GM18870 (cell line): ENCODE measurements around the gene ZNF280D.

ENCODE experiments used
- ATAC-seq: cut with Tn5 transposase; IDR thresholded peaks from one replicate; pipeline ENCODE4 v1.9.1; 2021; ENCODE audit warnings: moderate library complexity; ENCODE audit not compliant: unreplicated experiment

The ZNF280D gene

DNA sequence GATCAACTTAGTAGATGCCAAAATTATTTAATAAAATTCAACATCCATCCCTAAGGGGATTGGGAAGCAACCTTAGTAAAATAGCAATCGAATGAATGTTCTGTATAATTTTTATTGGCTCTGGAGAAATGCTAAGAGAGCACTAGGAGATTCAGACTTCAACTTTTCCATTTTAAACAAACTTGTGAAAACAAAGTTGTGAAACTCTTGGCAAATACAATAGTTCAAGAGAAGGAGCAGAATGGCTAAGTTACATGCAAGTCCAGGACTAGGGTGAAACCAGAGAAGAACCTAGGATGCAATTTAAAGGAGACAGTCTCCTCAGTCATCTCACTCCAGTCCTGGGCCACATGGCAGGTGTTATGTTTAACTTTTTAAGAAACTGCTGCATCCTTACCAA, 16.7 kb upstream of the ZNF280D start:
- ATAC-seq = no peak

DNA sequence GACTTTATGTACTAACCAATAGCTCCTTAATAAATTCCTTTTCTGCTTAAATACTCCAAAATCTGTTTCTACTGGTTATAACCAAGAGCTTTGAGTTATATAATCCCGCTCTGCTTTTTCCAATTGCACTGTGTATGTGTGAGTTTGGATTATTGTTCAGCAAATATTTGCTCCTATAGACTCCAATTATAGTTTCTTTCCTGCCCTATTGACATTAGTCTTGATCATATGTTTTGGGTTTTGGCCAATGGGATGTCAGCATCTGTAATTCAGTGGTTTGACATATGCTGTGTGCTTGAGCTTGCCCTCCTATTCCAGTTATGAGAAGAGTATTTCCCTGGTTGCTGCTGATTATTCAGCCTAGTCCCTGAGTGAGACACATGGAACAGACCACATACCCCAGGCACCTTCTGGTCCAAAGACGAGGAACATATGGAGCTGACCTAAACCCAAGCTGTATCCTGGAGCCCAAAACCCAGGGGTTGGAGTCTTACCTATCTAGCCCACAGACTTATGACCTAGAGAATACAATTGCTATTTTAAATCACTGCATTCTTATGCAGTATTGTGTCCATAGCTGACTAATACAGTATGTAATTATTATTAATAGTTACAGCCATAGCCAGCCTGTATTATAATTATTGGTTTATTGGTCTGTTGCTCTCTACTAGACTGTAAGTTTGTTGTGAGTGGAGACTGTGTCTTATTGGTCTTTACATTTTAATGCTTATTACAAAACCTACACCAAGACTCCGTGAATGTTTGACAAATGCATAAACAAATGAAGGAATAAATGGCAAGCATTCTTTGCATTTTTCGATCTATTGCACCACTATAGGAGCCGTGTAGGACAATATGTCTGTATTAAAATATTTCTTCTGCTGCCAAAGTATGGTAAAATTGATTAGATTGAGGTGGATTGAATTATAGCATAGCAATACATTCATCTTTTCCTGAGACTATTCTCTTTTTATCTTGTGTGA, 11.7 kb upstream of the ZNF280D start:
- ATAC-seq = no peak

DNA sequence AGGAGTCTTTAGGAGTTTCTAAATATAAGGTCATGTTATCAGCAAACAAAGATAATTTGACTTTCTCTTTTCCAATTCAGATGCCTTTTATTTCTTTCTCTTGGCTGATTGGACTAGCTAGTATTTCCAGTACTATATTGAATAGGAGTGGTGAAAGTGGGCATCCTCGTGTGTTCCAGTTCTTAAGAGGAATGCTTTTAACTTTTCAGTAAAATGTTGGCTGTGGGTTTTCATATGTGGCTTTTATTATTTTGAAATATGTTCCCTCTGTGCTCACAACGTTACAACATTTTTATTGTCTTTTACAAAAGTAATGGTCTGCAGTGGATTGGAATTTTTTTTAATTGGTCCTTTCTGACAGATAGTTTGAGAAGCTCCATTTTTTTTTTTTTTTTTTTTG, 8.2 kb upstream of the ZNF280D start:
- no peak for ATAC-seq

DNA sequence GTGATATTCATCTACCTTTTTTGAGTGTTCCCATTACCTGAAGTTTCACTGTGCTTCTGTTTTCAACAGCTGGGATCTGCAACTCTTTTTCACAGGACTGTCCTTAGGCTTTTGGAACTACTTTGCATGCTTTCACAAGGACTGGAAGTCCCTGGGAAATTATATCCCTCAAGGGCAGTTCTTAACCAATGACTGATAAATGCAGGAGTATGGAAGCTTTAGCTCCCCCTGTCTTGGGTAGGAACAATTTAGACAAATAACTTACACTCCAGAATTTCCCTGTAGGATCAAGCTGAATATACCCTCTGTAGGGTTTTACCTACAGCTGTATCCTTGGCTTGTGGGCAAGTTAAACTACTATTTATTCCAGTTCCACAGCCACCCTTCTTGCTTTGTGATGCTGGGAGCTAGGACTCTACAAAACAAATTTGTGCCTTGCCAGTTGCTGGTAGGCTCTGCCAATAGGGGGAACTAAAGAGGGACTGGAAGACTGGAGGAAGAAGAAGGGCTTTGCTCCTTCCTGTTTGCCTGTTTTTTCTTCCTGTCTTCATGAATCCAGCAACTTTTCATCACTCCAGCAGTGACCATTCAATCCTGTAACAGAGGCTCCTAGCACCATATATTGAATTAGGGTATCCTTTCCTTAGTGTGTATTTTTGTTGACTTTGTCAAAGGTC, 6.8 kb upstream of the ZNF280D start:
- ATAC-seq = no peak

DNA sequence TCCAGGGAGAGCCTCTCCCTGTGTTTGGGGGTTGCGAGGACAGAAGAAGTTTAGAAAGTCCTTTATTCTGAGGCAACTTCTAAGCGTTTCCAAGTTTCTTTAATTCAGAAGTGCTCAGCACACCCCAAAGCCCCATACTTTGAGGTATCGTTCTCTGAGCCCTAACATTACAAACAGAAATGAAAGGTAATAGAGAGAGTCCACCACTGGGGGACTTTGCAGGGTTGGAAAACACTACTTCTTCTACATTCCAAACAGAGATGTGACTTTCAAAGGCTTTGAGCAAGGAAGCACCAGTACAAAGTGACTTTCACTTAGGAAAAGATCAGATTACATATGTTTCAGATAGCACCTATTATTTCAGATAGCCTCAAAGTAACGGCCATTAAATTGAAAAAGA, 6.2 kb upstream of the ZNF280D start:
- no peak for ATAC-seq

DNA sequence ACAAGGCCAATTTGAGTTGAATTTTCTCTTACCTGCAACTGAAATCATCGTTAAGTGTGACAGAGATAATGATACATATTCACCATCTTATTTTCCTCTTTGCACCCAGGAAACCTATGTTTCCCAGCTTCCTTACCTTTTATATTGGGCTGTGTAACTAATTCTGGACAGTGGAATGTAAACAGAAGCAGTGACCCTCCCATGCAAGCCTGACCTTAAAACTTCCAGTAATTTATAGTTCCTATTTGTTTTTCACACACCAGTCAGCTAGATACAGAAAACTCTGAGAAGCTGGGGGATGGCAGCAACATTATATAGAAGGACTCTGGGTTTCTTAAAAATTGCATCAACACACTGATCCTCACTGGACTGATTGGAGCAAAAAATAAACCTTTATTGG, 4.5 kb upstream of the ZNF280D start:
- no peak for ATAC-seq

DNA sequence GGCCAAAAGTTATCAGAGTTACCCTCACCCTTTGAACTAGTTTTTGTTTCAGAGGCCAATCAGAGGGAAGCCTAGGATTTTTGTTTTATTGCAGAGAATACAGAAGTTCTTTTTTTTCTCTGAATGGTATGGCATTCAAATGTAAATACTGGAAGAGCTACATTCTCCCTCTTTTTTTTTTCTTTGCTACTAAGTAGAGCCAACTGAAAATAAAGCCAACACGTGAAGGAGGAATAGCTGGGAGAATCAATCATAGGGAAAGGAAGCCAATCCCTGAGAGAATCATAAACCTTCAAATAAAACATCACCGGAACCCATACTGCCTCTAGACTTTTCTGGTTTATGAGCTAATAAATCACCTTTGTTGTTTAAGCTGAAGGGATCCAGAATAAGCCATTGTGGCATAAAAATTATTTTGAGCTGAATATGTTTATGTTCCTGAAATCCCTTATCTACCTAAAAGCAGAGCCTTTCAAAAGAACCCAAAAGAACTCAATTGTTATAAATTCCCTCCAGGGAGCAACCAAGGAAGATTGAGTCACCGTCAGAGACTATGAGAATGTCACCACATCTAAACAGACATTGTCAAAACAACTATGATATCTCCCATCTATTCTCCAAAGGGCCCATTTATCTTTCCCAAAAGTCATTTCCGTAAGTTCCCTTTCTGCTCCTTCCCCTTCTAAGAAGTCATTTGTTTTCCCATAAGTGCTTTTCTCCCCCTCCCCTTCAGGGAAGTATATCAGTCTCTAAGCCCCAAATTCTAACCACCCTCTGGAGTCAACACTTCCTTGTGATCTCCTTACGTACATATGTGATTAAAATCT, 3.8 kb upstream of the ZNF280D start:
- no peak for ATAC-seq

DNA sequence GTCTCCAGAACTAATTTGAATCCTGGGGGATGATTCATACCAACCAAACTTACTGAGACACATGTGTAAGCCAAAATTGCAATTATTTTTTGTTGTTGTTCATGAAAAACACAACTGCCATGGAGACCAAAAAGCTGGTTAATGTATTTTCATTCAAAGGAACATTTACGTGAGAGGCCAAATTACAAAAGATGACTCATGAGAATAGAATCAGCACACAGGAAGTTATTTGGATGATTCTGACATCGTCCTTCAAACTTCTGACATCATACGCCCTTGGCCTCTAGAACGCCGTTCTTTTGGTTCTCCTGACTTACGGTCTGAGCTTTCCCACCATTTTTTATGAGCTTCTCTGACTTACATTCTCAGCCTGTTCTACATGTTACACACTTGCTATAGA, 3.0 kb upstream of the ZNF280D start:
- no peak for ATAC-seq

DNA sequence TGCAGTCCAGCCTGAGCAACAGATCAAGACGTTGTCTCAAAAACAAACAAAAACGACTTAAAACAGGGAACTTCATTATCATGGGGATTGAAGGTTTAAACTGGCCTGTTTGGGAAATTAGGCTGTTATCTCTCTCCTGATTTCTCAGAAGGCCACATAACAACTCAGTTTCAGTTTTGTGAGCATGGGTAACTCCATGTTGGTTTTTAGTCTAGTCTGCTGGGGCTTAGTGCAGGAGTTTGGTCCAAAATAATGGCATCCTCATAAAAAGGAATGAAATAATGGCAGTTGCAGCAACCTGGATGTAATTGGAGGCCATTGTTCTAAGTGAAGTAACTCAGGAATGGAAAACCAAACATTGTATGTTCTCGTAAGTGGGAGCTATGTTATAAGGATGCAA, 2.3 kb upstream of the ZNF280D start:
- ATAC-seq = no peak

DNA sequence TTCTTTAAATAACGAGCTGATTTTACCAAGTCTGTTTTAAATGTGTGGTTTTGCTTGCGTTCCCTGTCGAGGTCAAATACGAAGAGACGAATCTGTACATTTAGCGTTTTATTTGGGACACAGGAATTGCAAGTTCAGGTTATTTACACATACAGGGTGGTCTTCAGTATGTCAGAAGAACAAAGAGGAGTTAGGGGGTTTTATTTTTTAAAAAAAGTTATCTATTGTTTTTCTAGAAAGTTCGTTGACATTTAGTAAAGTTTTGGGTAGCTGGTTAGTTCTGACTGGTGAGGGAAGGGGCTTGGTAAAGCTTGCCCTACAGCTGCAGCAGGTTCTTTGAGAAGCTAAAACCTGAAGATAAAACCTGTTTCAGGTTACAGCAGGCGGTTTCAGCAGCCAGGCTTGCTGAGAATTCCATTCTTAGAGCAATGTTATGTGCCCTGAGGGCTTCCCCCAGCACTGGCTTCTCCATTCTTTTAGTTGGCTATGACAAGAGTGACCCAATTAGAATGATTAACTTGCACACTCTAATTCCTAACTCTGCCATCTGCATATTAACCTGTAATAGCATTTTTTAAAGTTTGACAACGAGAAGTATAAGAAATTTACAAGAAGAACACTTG, 815 bp upstream of the ZNF280D start:
- no peak for ATAC-seq

DNA sequence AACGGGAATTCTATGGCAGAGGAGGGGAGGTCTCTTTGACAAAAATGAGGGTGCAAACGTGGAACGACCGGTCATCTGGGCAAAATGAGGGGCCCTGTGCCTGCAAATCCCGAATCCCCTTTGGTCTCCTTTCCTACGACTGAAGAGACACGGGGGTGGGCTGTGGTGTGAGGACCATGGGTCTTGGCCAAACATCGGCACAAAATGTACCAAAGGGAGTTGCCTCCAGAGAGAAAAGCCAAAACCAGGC, 498 bp downstream of the ZNF280D start:
- ATAC-seq = peak; percentile 28

DNA sequence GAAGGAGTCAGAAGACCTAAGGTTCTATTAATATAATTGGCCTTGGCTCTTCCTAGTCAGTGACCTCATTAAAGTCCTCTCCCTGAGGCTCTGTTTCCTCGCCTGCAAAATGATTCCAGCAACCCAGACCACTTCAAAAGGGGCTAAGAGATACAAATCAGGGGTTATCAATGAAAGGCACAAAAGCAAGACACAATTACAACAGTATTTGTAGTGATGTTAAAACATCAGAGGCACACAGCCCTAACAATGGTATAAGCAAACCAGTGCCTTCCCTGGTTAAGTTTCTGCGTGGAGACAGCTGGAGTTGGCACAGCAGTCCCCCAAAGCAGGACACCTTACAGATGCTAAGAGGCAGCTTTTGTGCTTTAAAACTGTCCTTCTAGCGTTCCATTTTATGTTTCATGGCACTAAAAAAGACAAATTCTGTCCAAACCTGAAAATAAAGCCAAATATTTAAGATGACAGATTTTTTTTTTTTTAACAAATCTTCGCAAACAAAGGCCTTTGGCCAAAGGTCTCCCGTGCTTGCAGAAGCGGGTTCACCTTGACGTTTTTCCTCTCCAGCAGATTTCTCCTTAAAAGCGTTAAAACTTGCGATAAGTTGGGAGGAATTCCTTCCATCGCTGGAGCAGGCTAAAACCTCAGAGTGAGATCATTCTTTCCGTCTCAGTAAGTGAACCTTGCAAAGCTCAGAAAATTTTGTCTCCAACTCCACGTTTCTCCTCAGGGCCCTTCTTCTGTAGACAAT, 999 bp downstream of the ZNF280D start:
- no peak for ATAC-seq

DNA sequence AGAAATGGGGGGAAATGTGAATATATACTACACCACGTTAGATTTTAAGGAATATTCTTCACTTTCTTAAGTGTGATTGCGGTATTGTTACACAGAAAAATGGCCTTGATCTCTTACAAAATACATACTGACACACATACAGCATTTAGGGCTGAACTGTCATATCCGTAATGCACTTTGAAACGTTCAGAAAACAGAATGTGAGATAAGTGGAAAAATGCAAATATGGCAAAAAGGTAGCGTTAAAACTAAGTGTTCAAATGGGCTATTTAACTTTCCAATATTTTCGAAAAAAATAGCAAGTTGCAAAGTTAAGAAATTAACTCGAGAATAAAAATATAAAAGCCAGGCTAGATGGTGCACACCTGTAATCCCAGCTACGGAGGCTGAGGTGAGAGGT, 1.8 kb downstream of the ZNF280D start:
- no peak for ATAC-seq

DNA sequence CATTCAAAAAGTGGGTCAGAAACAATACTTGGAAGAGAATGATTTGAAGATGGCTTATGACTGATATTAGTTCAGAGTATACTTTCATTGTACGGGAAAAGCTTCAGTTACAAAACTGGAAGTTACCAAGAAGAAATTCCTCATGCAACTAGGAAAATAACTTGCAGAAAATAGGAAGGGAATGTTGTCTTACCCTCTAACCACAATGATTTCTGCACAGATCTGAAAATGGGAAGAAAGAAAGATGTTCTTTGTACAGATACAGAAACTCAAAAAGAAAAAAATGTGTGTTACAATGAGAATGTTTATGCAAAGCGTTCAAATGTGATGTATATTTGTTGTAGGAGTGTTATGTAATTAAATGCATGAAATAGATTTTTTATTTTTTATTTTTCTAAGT, 3.7 kb downstream of the ZNF280D start:
- no peak for ATAC-seq

DNA sequence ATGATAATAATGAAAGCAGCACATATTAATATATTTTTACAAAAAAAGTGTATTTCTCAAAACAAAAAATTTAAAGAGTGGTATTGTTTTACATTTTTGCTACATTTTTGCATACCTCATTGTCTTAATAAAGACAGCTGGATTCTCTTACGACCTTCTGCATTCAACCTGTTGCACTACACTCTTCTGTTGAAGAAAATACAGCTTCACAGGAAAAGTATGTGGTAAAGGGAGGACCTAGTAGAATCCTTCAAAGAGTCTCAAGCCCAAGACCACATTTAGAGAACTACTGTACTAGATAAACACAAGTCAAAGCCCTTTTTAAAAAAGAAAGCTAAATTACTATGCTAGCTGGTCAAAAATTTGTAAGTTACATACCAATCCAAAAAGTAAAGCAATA, 7.9 kb downstream of the ZNF280D start:
- ATAC-seq = no peak

DNA sequence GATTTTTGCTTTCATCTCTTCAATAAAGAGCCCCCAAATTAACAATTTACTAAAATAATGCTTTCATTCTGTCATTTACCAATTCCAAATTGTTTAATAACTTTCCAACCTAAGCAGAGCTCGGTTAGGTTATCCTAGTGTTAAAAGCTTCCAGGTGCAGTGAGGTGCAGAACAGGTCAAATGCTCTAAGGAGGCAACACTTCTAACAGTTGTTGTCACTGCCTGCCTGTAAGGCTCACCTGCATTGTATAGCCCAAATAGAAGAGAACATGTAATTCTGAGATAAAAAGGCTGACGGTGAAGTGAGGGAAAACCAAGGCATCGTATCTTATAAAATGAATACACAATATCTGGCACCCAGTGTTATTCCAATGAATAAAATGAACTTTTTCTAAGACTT, 9.1 kb downstream of the ZNF280D start:
- ATAC-seq = no peak

DNA sequence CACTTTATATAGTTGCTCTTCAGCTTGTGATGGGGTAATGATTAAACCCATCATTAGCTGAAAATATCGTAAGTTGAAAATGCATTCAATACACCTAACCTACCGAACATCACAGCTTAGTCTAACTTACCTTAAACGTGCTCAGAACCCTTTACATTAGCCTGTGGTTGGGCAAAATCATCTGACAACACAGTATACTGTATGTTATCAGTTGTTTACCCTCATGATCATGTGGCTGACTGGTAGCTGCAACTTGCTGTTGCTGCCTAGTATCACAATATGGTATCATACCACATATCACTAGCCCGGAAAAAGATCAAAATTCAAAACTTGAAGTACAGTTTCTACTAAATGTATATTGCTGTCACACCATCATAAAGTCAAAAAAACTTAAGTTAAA, 9.5 kb downstream of the ZNF280D start:
- ATAC-seq = no peak

DNA sequence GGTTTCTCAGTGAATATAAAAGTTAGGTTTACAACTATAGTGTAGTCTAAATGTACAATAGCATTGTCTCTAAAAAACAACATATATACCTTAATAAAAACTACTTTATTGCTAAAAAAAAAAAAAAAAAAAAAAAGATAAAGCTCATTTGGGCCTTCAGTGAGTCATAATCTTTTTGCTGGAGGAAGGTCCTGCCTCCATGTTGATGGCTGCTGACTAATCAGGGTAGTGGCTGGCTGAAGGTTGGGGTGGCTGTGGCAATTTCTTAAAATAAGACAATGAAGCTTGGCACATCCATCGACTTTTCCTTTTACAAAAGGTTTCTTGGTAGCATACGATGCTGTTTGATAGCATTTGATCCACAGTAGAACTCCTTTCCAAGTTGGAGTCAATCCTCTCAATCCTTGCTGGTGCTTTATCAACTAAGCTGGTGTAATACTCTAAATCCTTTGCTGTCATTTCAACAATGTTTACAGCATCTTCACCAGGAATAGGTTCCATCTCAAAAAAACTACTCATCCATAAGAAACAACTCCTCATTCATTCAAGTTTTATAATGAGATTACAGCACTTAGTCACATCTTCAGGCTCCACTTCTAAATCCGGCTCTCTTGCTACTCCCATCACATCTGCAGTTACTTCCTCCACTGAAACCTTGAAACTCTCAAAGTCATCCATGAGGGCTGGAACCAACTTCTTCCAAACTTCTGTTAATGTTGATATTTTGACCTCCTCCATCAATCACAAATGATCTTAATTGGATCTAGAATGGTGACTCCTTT, 13.3 kb downstream of the ZNF280D start:
- no peak for ATAC-seq

DNA sequence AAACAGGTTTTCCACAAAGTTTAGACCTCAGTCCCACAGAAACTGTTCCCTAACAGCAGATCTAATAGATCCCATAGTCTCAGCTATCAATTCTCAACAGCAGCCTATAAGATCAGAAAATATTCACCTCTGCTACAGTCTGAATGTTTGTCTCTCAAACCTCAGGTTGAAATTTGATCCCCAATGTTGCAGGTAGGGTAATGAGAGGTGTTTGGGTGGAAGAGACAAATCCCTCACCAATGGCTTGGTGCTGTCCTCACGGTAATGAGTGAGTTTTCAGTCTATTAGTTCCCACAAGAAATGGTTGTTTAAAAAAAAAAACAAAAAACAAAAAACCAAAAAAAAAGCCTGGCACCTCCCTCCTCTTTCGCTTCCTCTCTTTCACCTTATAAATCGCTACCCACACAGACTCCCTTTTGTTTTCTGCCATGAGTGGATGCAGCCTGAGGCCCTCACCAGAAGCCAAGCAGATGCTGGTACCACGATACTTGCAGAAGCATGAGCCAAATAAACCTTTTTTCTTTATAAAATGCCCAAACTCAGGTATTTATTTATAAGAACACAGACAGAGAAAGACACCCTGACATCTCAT, 14.2 kb downstream of the ZNF280D start:
- ATAC-seq = no peak
